ENCODE data around the gene KRT82.
"Not testable (repeated sequence)": the region's sequence is repeated elsewhere in the genome, so short reads cannot be mapped to it uniquely, and the experiment has no call there.

KRT82 gene

GRCh38 chr12:52405922-52406385 lies at the start of gene KRT82:
TSS of gene KRT82 (minus strand) at chr12:52406335. CDS start at chr12:52406277, 58 bp downstream.
- DNase-seq: no peak

DNA sequence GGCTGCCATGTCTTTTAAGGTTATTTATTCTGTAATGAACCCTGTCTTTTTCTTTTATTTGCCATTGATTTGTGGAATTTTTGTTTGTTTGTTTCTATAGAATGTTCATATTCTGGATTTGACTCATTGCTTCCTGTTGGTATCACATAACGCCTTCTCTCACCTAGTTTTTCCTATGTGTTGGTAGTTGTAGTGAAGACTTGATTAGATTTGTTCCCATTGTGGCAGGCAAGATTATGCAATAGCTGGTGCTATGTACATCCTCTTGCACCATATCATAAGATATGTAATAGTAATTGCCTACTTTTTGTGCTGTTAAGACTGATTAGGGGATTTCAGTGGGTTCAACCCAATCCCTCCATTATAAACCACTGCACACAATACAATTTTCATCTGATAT lies 49.7 kb upstream of the KRT82 start:
- no peak for DNase-seq

GRCh38 chr12:52454411-52455201 lies 48.5 kb upstream of the KRT82 start:
- DNase-seq: no peak

DNA sequence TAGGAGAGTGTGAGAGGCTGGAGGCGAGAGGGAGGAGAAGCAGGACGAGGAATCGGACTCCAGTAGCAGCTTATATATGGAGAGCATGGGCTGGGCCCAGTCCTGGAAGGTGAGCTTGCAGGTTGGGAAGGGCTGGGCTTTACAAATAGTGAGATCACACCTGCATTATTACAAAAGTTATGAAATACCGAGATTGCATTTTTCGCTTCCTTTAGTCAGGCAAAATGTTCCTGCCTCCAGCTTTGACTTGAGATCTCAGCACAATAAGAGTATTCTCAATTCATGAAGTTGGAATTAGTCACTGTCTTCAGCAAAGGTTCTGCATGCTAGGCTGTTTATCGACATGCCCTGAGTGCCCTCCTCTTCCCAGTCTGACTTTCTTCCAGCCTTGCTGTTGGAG lies 46.0 kb upstream of the KRT82 start, which contains the start of gene KRT6B:
KRT6B (minus strand) TSS at position 46 of the 400 bp plus-strand sequence. CDS start 68 bp downstream, outside the sequence.
- DNase-seq: no peak

DNA sequence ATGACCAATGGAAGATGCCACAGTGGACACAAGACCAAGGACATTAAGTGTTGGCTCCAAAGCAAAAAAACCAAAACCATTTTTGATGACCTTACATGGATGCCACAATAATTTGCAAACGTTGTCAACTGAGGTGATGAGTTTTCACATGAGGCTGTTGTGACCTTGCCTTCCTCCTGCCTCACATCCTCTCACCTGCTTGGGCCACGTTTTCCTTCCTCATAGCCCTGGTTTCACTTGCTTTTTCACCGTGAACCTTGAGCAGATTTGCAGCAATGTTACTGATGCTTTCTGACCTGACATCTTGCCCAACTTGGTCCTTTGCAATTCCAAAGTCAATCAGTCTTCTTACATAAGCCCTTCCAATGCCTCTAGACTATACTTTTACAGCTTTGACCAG lies 42.1 kb upstream of the KRT82 start:
- no peak for DNase-seq

DNA sequence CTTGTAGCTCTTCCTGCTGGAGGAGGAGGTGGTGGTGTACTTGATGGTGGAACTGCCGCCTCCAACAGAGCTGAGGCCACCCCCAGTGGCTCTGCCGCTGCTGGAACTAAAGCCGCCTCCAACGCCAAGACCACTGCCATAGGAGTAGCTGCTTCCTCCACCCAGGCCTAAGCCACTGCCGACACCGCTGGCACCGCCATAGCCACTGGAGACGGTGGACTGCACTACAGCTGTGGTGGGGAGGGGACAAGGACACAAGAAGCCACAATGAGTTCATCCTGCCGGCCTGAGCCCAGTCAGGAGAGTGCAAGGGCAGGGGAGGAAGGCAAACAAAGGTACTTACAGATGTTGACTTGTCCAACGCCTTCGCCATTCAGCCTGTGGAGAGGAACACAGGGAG lies 41.1 kb upstream of the KRT82 start:
- DNase-seq: not testable (repeated sequence)

GRCh38 chr12:52446367-52447045 lies 40.4 kb upstream of the KRT82 start:
- no peak for DNase-seq

DNA sequence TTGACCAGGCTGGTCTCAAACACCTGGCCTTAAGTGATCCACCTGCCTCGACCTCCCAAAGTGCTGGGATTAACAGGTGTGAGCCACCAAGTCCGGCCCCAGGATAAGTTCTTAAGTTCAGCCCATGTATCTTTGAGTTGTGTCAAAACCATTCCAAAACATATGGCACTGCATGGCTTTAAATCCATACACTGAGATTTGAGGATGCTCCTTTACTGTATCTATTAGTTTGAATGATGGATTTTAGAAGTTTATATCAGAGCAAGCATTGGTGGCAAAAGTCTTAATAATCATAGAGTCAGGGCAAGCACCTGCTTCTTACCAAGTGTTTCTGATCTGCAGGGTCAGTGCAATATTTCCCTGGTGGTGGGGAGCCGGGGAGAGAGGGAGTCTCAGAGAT lies 39.7 kb upstream of the KRT82 start:
- DNase-seq: no peak

- no peak for DNase-seq
Measured at GRCh38 chr12:52444647-52445595, 38.8 kb upstream of the KRT82 start.

GRCh38 chr12:52443966-52444365 lies 37.8 kb upstream of the KRT82 start:
- DNase-seq: no peak

- no peak for DNase-seq
Measured at GRCh38 chr12:52442600-52443061, 36.5 kb upstream of the KRT82 start.

DNA sequence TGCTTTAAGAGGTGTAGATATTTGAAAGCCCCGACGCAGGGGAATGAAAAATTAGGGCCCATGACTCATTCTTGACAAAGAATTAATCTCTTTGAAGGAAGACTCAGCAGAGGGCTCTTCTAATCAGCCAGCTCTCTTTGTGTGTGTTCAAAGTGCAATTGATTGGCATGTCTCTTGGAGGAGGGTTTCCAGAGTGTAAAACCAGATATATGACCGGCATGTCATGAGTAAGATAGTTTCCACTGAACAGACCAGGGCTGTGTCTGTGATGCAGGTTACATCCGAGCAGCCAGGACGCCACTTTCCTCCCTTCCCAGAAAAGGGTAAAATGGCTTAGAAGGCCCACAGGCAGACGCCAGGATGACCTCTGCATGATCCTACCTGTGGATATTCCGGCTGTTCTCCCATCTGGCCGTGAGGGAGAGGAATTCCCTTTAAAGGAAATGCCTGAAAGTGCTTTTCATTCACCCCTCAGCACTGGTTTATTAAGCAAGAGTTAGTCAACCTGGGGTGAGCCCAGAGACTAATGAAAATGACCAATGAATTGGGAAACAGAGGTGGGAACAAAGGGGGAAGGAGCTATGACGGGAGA lies 35.3 kb upstream of the KRT82 start:
- DNase-seq: no peak

- DNase-seq: no peak
Measured at GRCh38 chr12:52440821-52441319, 34.7 kb upstream of the KRT82 start.

- DNase-seq: no peak
Measured at GRCh38 chr12:52439845-52440244, 33.7 kb upstream of the KRT82 start.

DNA sequence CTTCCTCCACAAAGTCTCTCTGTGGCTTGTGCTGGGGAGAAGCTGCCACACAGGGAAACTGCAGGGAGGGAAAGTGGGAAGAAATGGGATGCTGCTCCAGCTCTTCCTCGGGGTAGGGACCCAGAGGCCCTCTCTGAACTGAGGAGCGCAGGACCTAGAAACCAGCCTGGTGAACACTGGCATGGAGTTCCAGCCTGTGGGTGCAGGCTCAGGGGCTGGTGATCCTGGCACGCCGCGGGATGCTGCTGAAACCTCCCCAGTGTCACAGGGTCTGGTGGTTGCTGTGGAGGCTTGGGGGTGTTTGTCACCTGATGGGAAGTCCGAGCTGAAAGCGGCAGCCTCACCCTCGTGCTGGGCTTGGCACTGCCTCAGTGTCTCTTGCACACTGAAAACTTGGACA lies 33.3 kb upstream of the KRT82 start:
- no peak for DNase-seq

DNA sequence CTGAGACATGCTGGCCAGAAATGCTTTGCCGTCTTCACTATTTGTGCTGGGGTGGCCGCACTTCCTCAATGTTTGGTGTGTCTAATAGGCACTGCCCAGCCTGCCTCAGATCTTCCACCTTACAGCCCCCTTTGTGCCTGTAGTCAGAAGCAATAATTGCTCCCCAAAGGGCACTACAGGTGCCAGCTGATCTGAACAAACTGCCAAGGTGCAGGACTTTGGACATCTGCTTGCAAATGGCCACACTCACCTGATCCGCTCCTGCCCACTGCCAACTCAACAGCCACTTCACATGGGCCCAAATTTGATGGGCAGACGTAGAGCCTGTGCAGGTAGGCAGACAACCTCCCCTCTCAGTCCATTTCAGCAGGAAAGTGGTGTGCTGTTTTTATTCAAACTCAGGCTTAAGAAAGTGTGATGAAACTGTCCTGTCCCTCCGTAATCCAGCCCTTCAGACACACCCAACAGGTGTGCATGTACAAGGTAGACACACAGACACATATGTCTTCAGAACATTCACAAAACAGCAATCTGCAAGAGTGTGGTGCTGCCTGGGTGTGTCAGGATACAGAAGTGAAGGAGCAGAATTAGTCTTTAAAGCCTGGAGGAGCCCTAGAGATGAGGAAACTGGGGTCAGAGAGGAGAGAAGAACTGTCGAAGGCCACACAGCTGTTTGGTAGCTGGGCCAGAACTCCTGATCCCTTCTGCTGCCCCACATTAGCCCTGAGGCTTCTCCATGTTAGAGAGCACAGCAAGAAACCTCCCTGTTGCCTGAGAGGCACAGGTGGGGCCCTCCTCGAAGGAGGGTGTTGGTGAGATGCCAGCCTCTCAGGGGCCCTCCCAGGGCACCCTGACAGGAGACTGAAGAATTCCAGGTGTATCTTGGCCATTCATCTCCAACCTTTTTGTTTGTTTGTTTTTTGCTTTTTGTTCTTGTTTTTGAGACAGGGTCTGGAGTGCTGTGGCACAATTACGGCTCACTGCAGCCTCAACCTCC lies 32.5 kb upstream of the KRT82 start:
- no peak for DNase-seq

- no peak for DNase-seq
Measured at GRCh38 chr12:52437508-52437907, 31.4 kb upstream of the KRT82 start.

DNA sequence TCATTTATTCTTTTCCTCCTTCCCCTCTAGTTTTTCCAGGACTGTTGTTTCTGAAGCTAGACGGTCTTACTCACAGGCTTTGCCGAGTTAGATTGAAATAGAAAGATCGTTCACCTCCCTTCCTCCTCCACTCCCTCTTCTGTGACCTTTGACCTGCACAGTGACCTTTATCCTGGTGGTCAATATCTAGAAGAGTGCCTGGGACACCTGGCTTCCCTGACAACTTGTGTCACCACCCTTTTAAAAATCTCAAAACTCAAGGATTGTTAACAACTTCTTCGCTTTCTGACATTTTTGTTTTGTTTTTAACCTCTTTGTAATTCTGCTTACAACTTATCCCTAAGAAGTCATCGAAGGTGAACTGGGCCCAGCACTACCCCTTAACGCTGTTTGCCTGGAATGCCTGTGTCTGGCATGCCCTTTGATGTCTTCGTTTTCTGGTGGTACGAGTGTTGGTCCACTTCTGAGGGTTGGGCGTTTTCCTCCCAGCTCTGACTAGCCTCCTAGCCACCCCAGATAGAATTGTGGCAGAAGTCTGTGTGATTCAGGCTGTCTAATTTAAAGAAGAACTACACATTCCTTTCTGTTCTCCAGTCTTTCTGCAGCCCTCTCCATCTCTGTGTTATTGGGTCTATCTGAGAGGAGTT lies 30.8 kb upstream of the KRT82 start:
- DNase-seq: no peak

DNA sequence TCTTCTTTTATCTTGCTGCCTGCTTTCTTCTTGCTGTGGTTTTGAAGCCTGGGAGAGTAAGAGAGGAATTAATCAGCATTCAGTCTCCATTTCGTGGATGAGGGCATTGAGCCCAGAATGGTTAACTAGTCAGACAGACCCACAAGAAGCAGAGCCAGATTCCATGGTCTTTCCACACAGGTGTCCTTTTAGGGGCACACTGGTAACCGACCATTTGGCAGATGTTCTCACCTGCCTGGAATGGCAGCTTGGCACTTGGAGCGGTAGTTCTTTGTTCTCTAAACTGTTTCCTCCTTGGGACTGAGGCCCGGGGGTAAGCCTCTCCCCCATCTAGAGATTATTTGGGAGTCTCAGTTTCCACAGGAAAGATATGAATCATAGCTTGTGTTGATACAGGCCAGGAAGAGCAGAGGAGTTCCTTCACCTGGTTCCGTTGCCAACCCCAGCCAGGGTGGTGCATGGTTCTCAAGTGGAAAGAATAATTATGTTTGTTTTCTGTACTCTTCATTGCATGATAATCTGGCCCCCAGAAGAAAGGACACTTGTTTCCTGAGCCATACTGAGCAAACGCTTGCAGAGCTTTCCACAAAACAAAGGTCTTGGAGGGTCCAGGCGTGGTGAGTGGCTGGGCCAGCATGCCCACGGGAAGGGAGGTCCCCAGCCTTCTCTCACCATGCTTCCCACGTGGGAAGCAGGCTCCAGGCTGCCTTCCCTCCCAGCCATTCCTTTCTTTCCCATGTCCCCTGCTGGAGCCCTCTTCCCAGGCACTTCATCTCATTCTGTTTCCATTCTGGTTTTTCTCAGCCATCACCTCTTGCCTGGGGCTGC lies 30.1 kb upstream of the KRT82 start:
- no peak for DNase-seq

- DNase-seq: no peak
Measured at GRCh38 chr12:52435659-52435999, 29.5 kb upstream of the KRT82 start.

Data from NCI-H2227 treated with DMSO at 0.1 percent for 48 hours (cell line).